ENCODE data around the gene KAZN. TPM values are rescaled to one million over a fixed set of nuclear protein-coding genes. Genes with fewer than 3 reads are reported as not detected.

The KAZN gene
- total RNA-seq, 1 donor from 2014 or later = 21.2 TPM

GRCh38 chr1:15125101-15125745 is 526.7 kb downstream of the KAZN start:
- Histone ChIP-seq H3K27ac (no peak overlapping the region), H3K4me3 (no peak overlapping the region), H3K4me1 (no peaks in the 10 kb centered on the region), H3K36me3 (no peaks in the 10 kb centered on the region), H3K9me3 (no peaks in the 10 kb centered on the region), H3K27me3 (ENCODE audit: low read depth) (no peaks in the 10 kb centered on the region)
- ATAC-seq (no peak), DNase-seq (no peak)
- TF ChIP-seq CTCF (IDR thresholded peaks at IDR 0.05) = no peak
- intact Hi-C loops (cut with DNase I) = loop anchor here (10.0 kb wide), 2 partner anchors 150 to 180 kb away; no protein-coding TSS in a partner anchor

- Histone ChIP-seq H3K36me3 (no peaks in the 10 kb centered on the region), H3K27me3 (ENCODE audit: low read depth) (no peaks in the 10 kb centered on the region), H3K4me3 (no peak overlapping the region), H3K4me1 (no peaks in the 10 kb centered on the region), H3K27ac (no peak overlapping the region), H3K9me3 (no peaks in the 10 kb centered on the region)
- TF ChIP-seq CTCF (IDR thresholded peaks at IDR 0.05) = no peak
- intact Hi-C loops (cut with DNase I) = loop anchor here (10.0 kb wide), 2 partner anchors 147 to 177 kb away; no protein-coding TSS in a partner anchor
- DNase-seq (no peak), ATAC-seq (no peak)
Measured at GRCh38 chr1:15128077-15128476, 529.6 kb downstream of the KAZN start.

- H3K4me1 ChIP-seq = no peaks in the 10 kb centered on the region
- H3K27ac ChIP-seq = no peak overlapping the region
- ATAC-seq = peak; percentile 92 to 96
- H3K9me3 ChIP-seq = no peaks in the 10 kb centered on the region
- no peak overlapping the region for H3K4me3 ChIP-seq
- H3K27me3 ChIP-seq (ENCODE audit: low read depth) = no peaks in the 10 kb centered on the region
- peak; percentile 79 for DNase-seq
- TF ChIP-seq CTCF (IDR thresholded peaks at IDR 0.05) = peak; percentile 92
- intact Hi-C loops (cut with DNase I) = loop anchor here (10.0 kb wide), 2 partner anchors 146 to 176 kb away; no protein-coding TSS in a partner anchor
- H3K36me3 ChIP-seq = no peaks in the 10 kb centered on the region
Measured at GRCh38 chr1:15128520-15129313, 530.2 kb downstream of the KAZN start.

GRCh38 chr1:15129944-15130343 is 531.5 kb downstream of the KAZN start:
- ATAC-seq = no peak
- H3K4me1 ChIP-seq = no peaks in the 10 kb centered on the region
- H3K9me3 ChIP-seq = no peaks in the 10 kb centered on the region
- DNase-seq = no peak
- H3K27ac ChIP-seq = no peak overlapping the region
- TF ChIP-seq CTCF (IDR thresholded peaks at IDR 0.05) = no peak
- H3K36me3 ChIP-seq = no peaks in the 10 kb centered on the region
- H3K4me3 ChIP-seq = no peak overlapping the region
- intact Hi-C loops (cut with DNase I) = loop anchor here (10.0 kb wide), 2 partner anchors 145 to 175 kb away; no protein-coding TSS in a partner anchor
- H3K27me3 ChIP-seq (ENCODE audit: low read depth) = no peaks in the 10 kb centered on the region

GRCh38 chr1:15130607-15131006 is 532.1 kb downstream of the KAZN start:
- H3K4me1 ChIP-seq = no peaks in the 10 kb centered on the region
- intact Hi-C loops (cut with DNase I) = no loop called here
- ATAC-seq (no peak), DNase-seq (no peak)
- no peaks in the 10 kb centered on the region for H3K27me3 ChIP-seq (ENCODE audit: low read depth)
- no peaks in the 10 kb centered on the region for H3K9me3 ChIP-seq
- no peak overlapping the region for H3K27ac ChIP-seq
- no peaks in the 10 kb centered on the region for H3K36me3 ChIP-seq
- no peak overlapping the region for H3K4me3 ChIP-seq
- TF ChIP-seq CTCF (IDR thresholded peaks at IDR 0.05) = no peak
